Trophoblast cell (in vitro differentiated cells and primary cell): ENCODE measurements around the gene THADA.

ENCODE experiments used
- DNase-seq, 2 donors: peaks; one replicate each; pipeline ENCODE4 v3.0.0-alpha.2; 2016
- H2AFZ ChIP-seq: 2 replicates; pipeline ENCODE4 v1.6.1; 2013; ENCODE audit warnings: low read length, moderate library complexity, mild to moderate bottlenecking; ENCODE audit not compliant: insufficient read depth, poor library complexity
- H2AK5ac ChIP-seq: 2 replicates; pipeline ENCODE4 v1.6.1; 2013; ENCODE audit warnings: mild to moderate bottlenecking, low read length
- H2BK120ac ChIP-seq: 2 replicates; pipeline ENCODE4 v1.6.1; 2013; ENCODE audit warnings: low read length, mild to moderate bottlenecking, moderate library complexity; ENCODE audit not compliant: insufficient read depth, poor library complexity
- H2BK12ac ChIP-seq: 2 replicates; pipeline ENCODE4 v1.6.1; 2013; ENCODE audit warnings: mild to moderate bottlenecking, low read length, moderate library complexity
- H2BK5ac ChIP-seq: 2 replicates; pipeline ENCODE4 v1.6.1; 2013; ENCODE audit warnings: low read length, low read depth, moderate library complexity, mild to moderate bottlenecking; ENCODE audit not compliant: poor library complexity
- H3K14ac ChIP-seq: 2 replicates; pipeline ENCODE4 v1.6.1; 2013; ENCODE audit warnings: mild to moderate bottlenecking, low read length
- H3K18ac ChIP-seq: 2 replicates; pipeline ENCODE4 v1.6.1; 2013; ENCODE audit warnings: mild to moderate bottlenecking, low read length
- H3K23ac ChIP-seq: 2 replicates; pipeline ENCODE4 v1.6.1; 2013; ENCODE audit warnings: low read length
- H3K27ac ChIP-seq: 2 replicates; pipeline ENCODE4 v1.5.1; 2013; ENCODE audit warnings: low read depth, mild to moderate bottlenecking, inconsistent platforms, low read length, moderate library complexity
- H3K27me3 ChIP-seq: 2 replicates; pipeline ENCODE4 v1.6.1; 2013; ENCODE audit warnings: inconsistent platforms, mild to moderate bottlenecking, low read length, moderate library complexity; ENCODE audit not compliant: insufficient read depth
- H3K36me3 ChIP-seq, 2 experiments: 1 replicate in 1 of 2; 2 replicates in 1 of 2; pipeline ENCODE4 v1.6.1; 2013; ENCODE audit warnings: low read length in 2 of 2, mild to moderate bottlenecking in 2 of 2, moderate library complexity in 1 of 2; ENCODE audit not compliant: insufficient read depth in 2 of 2, control insufficient read depth in 1 of 2
- H3K4ac ChIP-seq: 2 replicates; pipeline ENCODE4 v1.6.1; 2013; ENCODE audit warnings: low read depth, mild to moderate bottlenecking, low read length, moderate library complexity
- H3K4me1 ChIP-seq, 2 experiments: 1 replicate in 1 of 2; 2 replicates in 1 of 2; pipeline ENCODE4 v1.6.1; 2013; ENCODE audit warnings: low read length in 2 of 2, mild to moderate bottlenecking in 2 of 2, moderate library complexity in 1 of 2; ENCODE audit not compliant: insufficient read depth in 2 of 2, control insufficient read depth in 1 of 2
- H3K4me2 ChIP-seq: 2 replicates; pipeline ENCODE4 v1.6.1; 2013; ENCODE audit warnings: inconsistent platforms, mild to moderate bottlenecking, low read length, moderate library complexity
- H3K4me3 ChIP-seq: 2 replicates; pipeline ENCODE4 v1.5.1; 2013; ENCODE audit warnings: mild to moderate bottlenecking, low read depth, low read length, inconsistent platforms
- H3K79me1 ChIP-seq: one replicate; pipeline ENCODE4 v1.6.1; 2013; ENCODE audit warnings: low read length
- H3K79me2 ChIP-seq: 2 replicates; pipeline ENCODE4 v1.6.1; 2013; ENCODE audit warnings: low read length, mild to moderate bottlenecking; ENCODE audit not compliant: control insufficient read depth, insufficient read depth, poor library complexity
- H3K9ac ChIP-seq: 2 replicates; pipeline ENCODE4 v1.6.1; 2013; ENCODE audit warnings: mild to moderate bottlenecking, low read length
- H3K9me3 ChIP-seq: 2 replicates; pipeline ENCODE4 v1.6.1; 2013; ENCODE audit warnings: low read depth, mild to moderate bottlenecking, control low read depth, inconsistent platforms, low read length; ENCODE audit not compliant: insufficient read depth
- H4K12ac ChIP-seq: 2 replicates; pipeline ENCODE4 v1.6.1; 2013; ENCODE audit warnings: low read depth, mild to moderate bottlenecking, low read length, moderate library complexity
- H4K8ac ChIP-seq: 2 replicates; pipeline ENCODE4 v1.6.1; 2013; ENCODE audit warnings: low read depth, mild to moderate bottlenecking, low read length, moderate library complexity
- H4K91ac ChIP-seq: one replicate; pipeline ENCODE4 v1.6.1; 2013; ENCODE audit warnings: low read depth, mild to moderate bottlenecking, low read length, moderate library complexity
- WGBS: extraction: QIAGEN DNeasy Blood & Tissue Kit; methylation state at CpG from one replicate; pipeline ENCODE4 v1.1.7; 2013; ENCODE audit warnings: missing lambda C conversion rate; ENCODE audit not compliant: insufficient read length, insufficient coverage; ENCODE audit errors: extremely low coverage; 5-methylcytosine and 5-hydroxymethylcytosine counted together

The THADA gene

DNA sequence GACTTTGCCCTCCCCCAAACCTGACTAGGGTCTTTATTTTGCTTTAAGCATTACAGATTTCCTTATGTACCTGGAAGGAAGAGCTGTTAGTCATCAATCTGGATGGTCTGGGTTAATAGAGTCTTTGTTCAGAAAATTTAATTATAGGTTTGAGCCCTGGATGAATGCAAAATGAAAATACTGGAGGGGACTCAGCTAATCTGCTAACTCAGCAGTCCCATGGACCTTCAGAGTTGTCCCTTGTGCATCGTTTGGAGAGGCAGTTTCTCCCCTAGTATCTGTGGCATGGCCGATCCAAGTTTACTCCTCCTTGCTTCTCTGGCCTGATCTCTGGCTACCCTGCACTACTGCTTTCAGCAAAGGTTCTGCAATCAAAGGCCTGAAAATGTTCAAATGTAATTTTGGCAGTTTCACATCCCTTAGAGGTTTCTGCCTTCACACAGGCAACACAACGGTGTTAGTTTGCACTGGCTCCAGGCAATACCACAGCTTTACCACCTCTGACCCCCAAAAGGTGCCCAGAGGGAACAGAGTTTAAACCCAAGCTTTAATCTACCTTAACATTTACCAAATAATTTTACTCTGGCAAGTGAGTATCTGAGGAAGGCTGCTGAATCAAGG lies 134.3 kb downstream of the THADA start:
- Histone ChIP-seq H4K8ac (no peak overlapping the region), H2AK5ac (no peak overlapping the region)
- WGBS = no CpG with 5 or more reads among the region's 3 CpGs

DNA sequence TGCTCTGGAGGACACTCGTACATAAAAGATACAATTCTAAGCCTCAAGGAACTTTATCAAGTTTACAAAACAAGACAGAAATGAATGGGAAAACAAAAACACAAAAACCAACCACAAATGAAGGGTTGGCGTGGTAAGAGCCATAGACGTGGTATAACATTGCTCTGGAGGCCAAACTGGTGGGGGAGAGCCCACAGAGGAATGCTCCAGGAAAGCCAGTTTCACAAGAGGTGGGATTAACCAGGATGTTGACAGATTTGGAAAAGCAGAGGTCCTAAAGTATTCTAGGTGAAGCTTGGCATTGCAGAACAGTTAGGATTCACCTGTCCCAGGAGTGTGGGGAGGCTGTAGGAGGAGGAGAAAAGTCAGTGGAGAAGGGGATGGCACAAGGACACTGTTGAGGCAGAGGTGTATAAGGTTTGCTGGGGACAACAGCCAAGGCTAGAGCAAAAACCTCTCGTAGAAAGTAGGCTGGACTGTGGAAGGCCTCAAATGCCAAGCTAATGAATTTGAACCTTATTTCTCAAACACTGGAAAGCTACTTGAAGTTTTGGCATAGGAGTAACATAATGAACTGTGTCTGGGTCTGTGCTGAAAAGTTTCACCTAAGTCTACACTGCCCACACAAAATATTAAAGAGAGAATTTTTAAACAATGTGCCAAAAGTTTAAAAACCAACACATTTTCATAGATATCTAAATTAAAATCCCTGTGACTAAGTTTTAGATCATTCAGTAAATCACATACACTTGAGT lies 135.1 kb downstream of the THADA start:
- H3K27me3 ChIP-seq = no peaks in the 10 kb centered on the region
- peak overlapping the region; percentile 14 for H3K14ac ChIP-seq
- no peaks in the 10 kb centered on the region for H3K9me3 ChIP-seq
- H4K91ac ChIP-seq = peak overlapping the region; percentile 32
- H3K4me2 ChIP-seq = no peak overlapping the region
- no peak for DNase-seq
- no peaks in the 10 kb centered on the region for H3K79me2 ChIP-seq
- H3K27ac ChIP-seq = no peak overlapping the region
- H3K4ac ChIP-seq = peak overlapping the region; percentile 12
- no peak overlapping the region for H3K9ac ChIP-seq
- no peak overlapping the region for H3K4me3 ChIP-seq
- H2AFZ ChIP-seq = no peak overlapping the region
- H3K23ac ChIP-seq = no peak overlapping the region
- H4K8ac ChIP-seq = no peak overlapping the region
- no peaks in the 10 kb centered on the region for H3K36me3 ChIP-seq
- H3K18ac ChIP-seq = no peak overlapping the region
- H3K79me1 ChIP-seq = no peaks in the 10 kb centered on the region
- H2AK5ac ChIP-seq = no peak overlapping the region
- H3K4me1 ChIP-seq = peaks cover 3 to 8% of the 10 kb centered on the region in 2 experiments
- H2BK120ac ChIP-seq = no peak overlapping the region
- H2BK12ac ChIP-seq = peak overlapping the region; percentile 32
- WGBS = no CpG with 5 or more reads among the region's 4 CpGs
- no peak overlapping the region for H4K12ac ChIP-seq
- H2BK5ac ChIP-seq = no peak overlapping the region

More for the DNA sequence above, 134.3 kb downstream of the THADA start:
- Histone ChIP-seq H4K12ac (no peak overlapping the region), H3K79me1 (no peaks in the 10 kb centered on the region), H2BK120ac (no peak overlapping the region), H3K4ac (no peak overlapping the region), H3K9ac (peak overlapping the region; percentile 22), H2BK5ac (no peak overlapping the region), H2AFZ (no peak overlapping the region), H3K18ac (no peak overlapping the region), H3K9me3 (no peaks in the 10 kb centered on the region), H3K14ac (no peak overlapping the region), H3K27ac (no peak overlapping the region), H3K27me3 (no peaks in the 10 kb centered on the region), H3K4me2 (no peak overlapping the region), H3K36me3 (no peaks in the 10 kb centered on the region), H3K4me3 (no peak overlapping the region), H4K91ac (no peak overlapping the region), H3K79me2 (no peaks in the 10 kb centered on the region), H2BK12ac (no peak overlapping the region), H3K23ac (no peak overlapping the region), H3K4me1 (peaks cover 3 to 8% of the 10 kb centered on the region in 2 experiments)
- DNase-seq = no peak

DNA sequence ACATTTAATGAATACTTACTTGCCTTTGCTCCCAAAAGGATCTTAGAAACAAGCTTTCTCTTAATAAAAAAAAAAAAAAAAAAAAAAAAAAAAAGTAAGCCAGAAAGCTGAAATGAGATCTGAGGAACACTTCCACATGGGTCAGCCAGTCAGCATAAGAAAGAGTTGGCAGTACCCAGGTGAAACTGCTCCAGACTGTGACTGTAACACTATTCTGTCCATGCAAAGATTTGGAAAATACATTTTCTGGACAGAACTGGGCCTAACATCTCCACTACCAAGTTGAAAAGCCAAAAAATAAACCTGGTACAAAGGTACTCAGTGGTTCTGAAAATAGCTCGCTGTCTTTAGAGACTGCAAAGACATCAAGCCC lies 135.7 kb downstream of the THADA start:
- H2BK5ac ChIP-seq = no peak overlapping the region
- peaks cover 3 to 10% of the 10 kb centered on the region in 2 experiments for H3K4me1 ChIP-seq
- H2BK12ac ChIP-seq = no peak overlapping the region
- no peak for DNase-seq
- no peaks in the 10 kb centered on the region for H3K79me1 ChIP-seq
- H4K8ac ChIP-seq = no peak overlapping the region
- WGBS = no CpG with 5 or more reads among the region's 1 CpG
- H3K18ac ChIP-seq = no peak overlapping the region
- no peak overlapping the region for H3K9ac ChIP-seq
- H3K9me3 ChIP-seq = no peaks in the 10 kb centered on the region
- no peaks in the 10 kb centered on the region for H3K36me3 ChIP-seq
- no peak overlapping the region for H2AFZ ChIP-seq
- no peak overlapping the region for H2AK5ac ChIP-seq
- no peak overlapping the region for H3K14ac ChIP-seq
- H3K27ac ChIP-seq = no peak overlapping the region
- no peaks in the 10 kb centered on the region for H3K27me3 ChIP-seq
- no peak overlapping the region for H2BK120ac ChIP-seq
- H4K91ac ChIP-seq = no peak overlapping the region
- no peak overlapping the region for H3K4ac ChIP-seq
- H3K23ac ChIP-seq = no peak overlapping the region
- no peaks in the 10 kb centered on the region for H3K79me2 ChIP-seq
- H3K4me2 ChIP-seq = no peak overlapping the region
- H3K4me3 ChIP-seq = no peak overlapping the region
- H4K12ac ChIP-seq = no peak overlapping the region

DNA sequence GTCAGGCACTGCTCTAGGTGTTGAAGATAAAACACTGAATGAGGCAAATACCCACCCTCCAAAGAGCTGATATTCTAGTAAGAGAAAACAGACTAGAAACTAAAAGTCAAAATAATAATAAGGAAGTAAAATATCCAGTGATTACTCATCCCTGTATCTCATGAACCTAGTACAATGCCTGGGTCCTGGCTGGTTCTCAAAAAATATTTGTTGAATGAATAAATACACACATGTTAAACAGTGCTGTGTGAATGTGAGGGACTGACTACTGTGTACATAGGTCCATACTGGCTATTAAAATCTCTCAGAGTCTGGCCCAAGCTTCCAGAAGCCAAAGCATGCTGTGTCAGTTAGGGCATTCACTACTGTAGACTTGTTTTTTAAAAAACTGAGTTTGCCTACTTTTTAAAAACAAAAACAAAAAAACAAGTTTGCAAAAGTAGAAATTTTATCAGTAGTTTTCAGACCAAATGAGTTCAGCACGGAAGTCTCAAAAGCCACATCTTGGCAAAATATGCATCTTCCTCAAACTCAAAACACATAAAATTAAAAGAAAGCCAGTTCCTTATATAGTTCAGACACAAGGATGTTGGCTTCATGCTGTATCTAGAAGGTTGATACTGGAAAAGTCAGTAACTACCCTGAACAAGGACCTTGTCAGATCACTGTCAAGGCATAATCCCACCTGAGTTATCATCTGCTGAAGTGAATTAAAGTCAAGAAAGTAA lies 136.2 kb downstream of the THADA start:
- peak in 1 of 2 donors; percentile 24 for DNase-seq
- Histone ChIP-seq H3K36me3 (no peaks in the 10 kb centered on the region), H2BK120ac (no peak overlapping the region), H3K4me1 (peaks cover 3 to 10% of the 10 kb centered on the region in 2 experiments), H3K9ac (no peak overlapping the region), H3K4me2 (no peak overlapping the region), H2BK12ac (no peak overlapping the region), H4K12ac (no peak overlapping the region), H2AK5ac (no peak overlapping the region), H3K79me1 (no peaks in the 10 kb centered on the region), H3K18ac (no peak overlapping the region), H2AFZ (no peak overlapping the region), H2BK5ac (no peak overlapping the region), H3K14ac (no peak overlapping the region), H4K8ac (no peak overlapping the region), H3K4ac (no peak overlapping the region), H4K91ac (no peak overlapping the region), H3K23ac (no peak overlapping the region), H3K79me2 (no peaks in the 10 kb centered on the region), H3K27ac (no peak overlapping the region), H3K27me3 (no peaks in the 10 kb centered on the region), H3K9me3 (no peaks in the 10 kb centered on the region), H3K4me3 (no peak overlapping the region)
- WGBS = no CpG with 5 or more reads among the region's 1 CpG
